Heart left ventricle (tissue), 13 donors: Measurements from ENCODE around the gene TRIM17.

Source experiments
- POLR2A ChIP-seq, 2 donors: fragments of 450-650 bp; IDR thresholded peaks; one replicate each; pipeline ENCODE4 v1.6.1; 2017; ENCODE audit warnings: antibody characterized with exemption in 2 of 2, mild to moderate bottlenecking in 2 of 2, moderate library complexity in 2 of 2
- TF ChIP-seq, protein P1 (sequence below), 12 donors: fragments of 200-600 bp; sonication (generic) in 4 of 12; IDR thresholded peaks; one replicate each; pipeline versions ENCODE4 v1.5.0 to v1.8.0; 2018 to 2022; ENCODE audit warnings: antibody characterized with exemption in 12 of 12, mild to moderate bottlenecking in 5 of 12
- donor health status: ischemic (EF 13 %, LVEDD 7.1; RV severe dilation, severe dysfunction).
- donor health status: DM: no; HTN: yes; CAD: no.
- donor health status: DM: no; HTN: no; CAD: no.
- donor health status: ischemic (EF 25% LVEDD 6.9; RV normal size, moderate dysfunction).
- donor health status: ischemic (EF 25% LVEDD 5.7; RV mildly dilated, moderate dysfunction).
- donor health status: ischemic (EF 35%, LVEDD 5.7; RV mildly dilated, moderate dysfunction).
- donor health status: nonischemic (EF 11% LVEDD 7.7; RV severe dilation, severe dysfunction).
- donor health status: DM: yes; HTN: yes; CAD: no.
- donor health status: PGD.
- donor health status: ischemic (EF 29% LVEDD 5.4; RV normal size, mild dysfunction).
- donor health status: nonischemic (EF 23%, LVEDD 6.1; RV moderate dilation, normal function).

DNA sequence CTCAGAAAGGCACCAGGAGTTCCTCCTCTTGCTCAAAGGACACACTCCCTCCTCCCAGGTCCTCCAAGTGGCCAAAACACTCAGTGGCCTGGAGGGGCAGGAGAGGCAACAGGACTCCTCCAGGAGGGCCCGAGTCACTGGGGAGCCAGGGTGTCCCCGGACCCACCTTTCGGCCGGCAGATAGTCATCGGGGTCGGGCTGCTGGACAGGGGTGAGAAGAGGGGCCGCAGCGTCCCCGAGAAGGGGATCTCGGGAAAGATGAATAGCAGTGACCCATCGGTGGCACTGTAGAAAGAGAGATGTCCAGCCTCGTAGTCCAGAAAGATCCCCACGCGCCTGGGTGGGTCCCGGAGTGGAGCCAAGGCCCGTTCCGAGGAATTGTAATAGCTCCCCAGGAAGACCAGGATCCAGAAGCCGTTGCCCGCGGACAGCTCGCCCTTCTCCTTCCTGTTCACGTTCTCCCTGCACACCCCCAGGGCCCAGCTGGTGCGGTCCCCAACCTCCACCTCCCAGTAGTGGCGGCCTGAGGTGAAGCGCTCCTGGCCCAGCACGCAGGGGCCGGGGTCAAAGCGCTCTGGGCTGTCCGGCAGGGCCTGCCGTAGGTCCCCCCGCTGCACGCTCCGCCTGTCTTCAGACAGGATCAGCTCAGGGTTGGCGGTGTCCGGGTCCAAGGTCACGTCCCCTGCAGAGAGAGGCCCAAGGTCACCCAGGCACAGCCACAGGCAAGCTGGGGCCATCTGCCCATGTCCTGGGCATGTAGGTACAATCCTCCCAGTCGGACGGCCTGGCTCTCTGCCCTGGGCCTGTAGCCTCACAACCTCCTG lies 21.9 kb downstream of the TRIM17 start:
- TF ChIP-seq, protein P1, sequence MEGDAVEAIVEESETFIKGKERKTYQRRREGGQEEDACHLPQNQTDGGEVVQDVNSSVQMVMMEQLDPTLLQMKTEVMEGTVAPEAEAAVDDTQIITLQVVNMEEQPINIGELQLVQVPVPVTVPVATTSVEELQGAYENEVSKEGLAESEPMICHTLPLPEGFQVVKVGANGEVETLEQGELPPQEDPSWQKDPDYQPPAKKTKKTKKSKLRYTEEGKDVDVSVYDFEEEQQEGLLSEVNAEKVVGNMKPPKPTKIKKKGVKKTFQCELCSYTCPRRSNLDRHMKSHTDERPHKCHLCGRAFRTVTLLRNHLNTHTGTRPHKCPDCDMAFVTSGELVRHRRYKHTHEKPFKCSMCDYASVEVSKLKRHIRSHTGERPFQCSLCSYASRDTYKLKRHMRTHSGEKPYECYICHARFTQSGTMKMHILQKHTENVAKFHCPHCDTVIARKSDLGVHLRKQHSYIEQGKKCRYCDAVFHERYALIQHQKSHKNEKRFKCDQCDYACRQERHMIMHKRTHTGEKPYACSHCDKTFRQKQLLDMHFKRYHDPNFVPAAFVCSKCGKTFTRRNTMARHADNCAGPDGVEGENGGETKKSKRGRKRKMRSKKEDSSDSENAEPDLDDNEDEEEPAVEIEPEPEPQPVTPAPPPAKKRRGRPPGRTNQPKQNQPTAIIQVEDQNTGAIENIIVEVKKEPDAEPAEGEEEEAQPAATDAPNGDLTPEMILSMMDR (IDR thresholded peaks at IDR 0.05), result no peak
- no peak for TF ChIP-seq POLR2A (IDR thresholded peaks at IDR 0.05)
